ENCODE results near the gene RNF152. TPM values are rescaled to one million over a fixed set of nuclear protein-coding genes. Genes with fewer than 3 reads are reported as not detected.

RNF152 gene
- total RNA-seq, 1 experiment from 2014 or later = 2.4 TPM

GRCh38 chr18:61859113-61859512 is 33.7 kb downstream of the RNF152 start:
- Mint-ChIP-seq H3K4me1 (ENCODE audit: low read depth, unreplicated experiment) (no peaks in the 10 kb centered on the region), H3K36me3 (ENCODE audit: insufficient read depth, unreplicated experiment) (no peaks in the 10 kb centered on the region), H3K27ac (ENCODE audit: unreplicated experiment) (no peak overlapping the region), H3K4me3 (ENCODE audit: unreplicated experiment) (no peak overlapping the region), H3K27me3 (ENCODE audit: insufficient read depth, unreplicated experiment) (no peaks in the 10 kb centered on the region), H3K9me3 (ENCODE audit: unreplicated experiment) (no peaks in the 10 kb centered on the region)
- ChIA-PET CTCF (no interaction called here), POLR2A (no interaction called here)
- H3K36me3 ChIP-seq (ENCODE audit: control insufficient read depth, insufficient read depth, low read length) = no peaks in the 10 kb centered on the region
- intact Hi-C loops (cut with micrococcal nuclease; ENCODE audit: unreplicated experiment) = no loop called here
- H3K4me3 ChIP-seq (ENCODE audit: low read depth, low read length) = no peak overlapping the region
- no peaks in the 10 kb centered on the region for H3K4me1 ChIP-seq
- BruUV-seq (replicated peaks) = no TSS peak
- DNase-seq = no peak
- TF ChIP-seq CTCF (IDR thresholded peaks at IDR 0.05; ENCODE audit: insufficient read depth in 1 of 2, low read depth in 1 of 2, low read length in 1 of 2, severe bottlenecking in 1 of 2, unreplicated experiment in 1 of 2) = no peak
- no peaks in the 10 kb centered on the region for H3K27me3 ChIP-seq (replicated peaks; ENCODE audit: control insufficient read depth, insufficient read depth, low read length)
- no peaks in the 10 kb centered on the region for H3K9me3 ChIP-seq

GRCh38 chr18:61856678-61857077 is 36.1 kb downstream of the RNF152 start:
- Mint-ChIP-seq H3K27ac (ENCODE audit: unreplicated experiment) (no peak overlapping the region), H3K4me1 (ENCODE audit: low read depth, unreplicated experiment) (no peaks in the 10 kb centered on the region), H3K4me3 (ENCODE audit: unreplicated experiment) (no peak overlapping the region), H3K36me3 (ENCODE audit: insufficient read depth, unreplicated experiment) (no peaks in the 10 kb centered on the region), H3K9me3 (ENCODE audit: unreplicated experiment) (no peaks in the 10 kb centered on the region), H3K27me3 (ENCODE audit: insufficient read depth, unreplicated experiment) (no peaks in the 10 kb centered on the region)
- Histone ChIP-seq H3K36me3 (ENCODE audit: control insufficient read depth, insufficient read depth, low read length) (no peaks in the 10 kb centered on the region), H3K27me3 (replicated peaks; ENCODE audit: control insufficient read depth, insufficient read depth, low read length) (no peaks in the 10 kb centered on the region), H3K4me1 (no peaks in the 10 kb centered on the region), H3K4me3 (ENCODE audit: low read depth, low read length) (no peak overlapping the region), H3K9me3 (no peaks in the 10 kb centered on the region)
- ChIA-PET POLR2A (no interaction called here), CTCF (no interaction called here)
- no peak for TF ChIP-seq CTCF (IDR thresholded peaks at IDR 0.05; ENCODE audit: insufficient read depth in 1 of 2, low read depth in 1 of 2, low read length in 1 of 2, severe bottlenecking in 1 of 2, unreplicated experiment in 1 of 2)
- no TSS peak for BruUV-seq (replicated peaks)
- no peak for DNase-seq
- intact Hi-C loops (cut with micrococcal nuclease; ENCODE audit: unreplicated experiment) = no loop called here

GRCh38 chr18:61855449-61856378 is 37.1 kb downstream of the RNF152 start:
- H3K4me1 Mint-ChIP-seq (ENCODE audit: low read depth, unreplicated experiment) = no peaks in the 10 kb centered on the region
- Histone ChIP-seq H3K4me3 (ENCODE audit: low read depth, low read length) (no peak overlapping the region), H3K9me3 (no peaks in the 10 kb centered on the region), H3K4me1 (no peaks in the 10 kb centered on the region), H3K27me3 (replicated peaks; ENCODE audit: control insufficient read depth, insufficient read depth, low read length) (no peaks in the 10 kb centered on the region), H3K36me3 (ENCODE audit: control insufficient read depth, insufficient read depth, low read length) (no peaks in the 10 kb centered on the region)
- POLR2A ChIA-PET = no interaction called here
- CTCF ChIA-PET = no interaction called here
- BruUV-seq (replicated peaks) = no TSS peak
- no peaks in the 10 kb centered on the region for H3K9me3 Mint-ChIP-seq (ENCODE audit: unreplicated experiment)
- DNase-seq = no peak
- H3K27ac Mint-ChIP-seq (ENCODE audit: unreplicated experiment) = no peak overlapping the region
- H3K27me3 Mint-ChIP-seq (ENCODE audit: insufficient read depth, unreplicated experiment) = no peaks in the 10 kb centered on the region
- intact Hi-C loops (cut with micrococcal nuclease; ENCODE audit: unreplicated experiment) = no loop called here
- no peak for TF ChIP-seq CTCF (IDR thresholded peaks at IDR 0.05; ENCODE audit: insufficient read depth in 1 of 2, low read depth in 1 of 2, low read length in 1 of 2, severe bottlenecking in 1 of 2, unreplicated experiment in 1 of 2)
- H3K4me3 Mint-ChIP-seq (ENCODE audit: unreplicated experiment) = no peak overlapping the region
- no peaks in the 10 kb centered on the region for H3K36me3 Mint-ChIP-seq (ENCODE audit: insufficient read depth, unreplicated experiment)
